Activated CD4-positive, alpha-beta T cell treated with anti-CD3 and anti-CD28 coated beads, Interleukin-2, amount 50 U/mL, for 48 hours (primary cell): Measurements from ENCODE around the gene KCNQ1.

Experiments used
- DNase-seq, 2 experiments: peaks; one replicate each; pipeline ENCODE4 v3.0.0-alpha.2; 2020

Gene KCNQ1

DNA sequence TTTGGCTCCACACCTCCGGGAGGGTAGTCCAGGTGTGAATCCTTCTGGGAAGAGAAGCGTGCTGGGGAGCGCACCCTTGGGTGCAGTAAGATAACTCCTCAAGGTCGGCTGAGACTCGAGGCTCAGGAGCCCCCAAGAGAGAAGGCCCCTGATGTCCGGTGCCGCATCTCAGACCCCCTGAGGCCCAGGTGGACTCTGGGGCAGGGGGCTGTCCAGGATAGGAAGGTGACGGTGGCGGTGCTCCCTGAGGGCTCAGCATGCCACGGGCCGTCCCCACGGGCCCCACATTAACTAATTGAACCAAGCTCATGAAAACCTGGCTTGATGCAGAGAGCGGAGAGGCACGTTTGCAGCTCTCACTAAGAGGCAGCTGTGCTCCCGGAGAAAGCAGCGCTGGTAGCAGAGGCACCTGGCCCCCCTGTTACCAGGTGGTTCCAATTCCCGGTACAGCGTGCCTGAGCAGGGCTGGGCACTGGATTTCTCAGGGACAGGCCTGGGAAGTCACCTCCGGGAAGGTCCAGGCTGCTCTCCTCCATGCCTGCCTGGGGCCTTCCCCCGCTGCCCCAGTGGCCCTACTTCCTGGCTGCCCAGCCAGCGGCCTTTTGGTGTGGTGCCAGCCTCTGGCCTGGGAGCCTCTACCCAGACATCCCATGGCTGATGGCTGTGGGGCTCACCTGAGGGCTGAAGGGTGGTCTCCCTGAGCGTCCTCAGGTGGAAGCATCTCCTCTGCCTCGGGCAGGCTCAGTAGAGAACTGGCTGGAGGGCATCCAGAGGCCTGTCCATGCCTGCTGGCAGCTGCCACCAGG is 1.1 kb downstream of the KCNQ1 start:
- peak in 1 of 2 experiments; percentile 10 for DNase-seq

- peak in 1 of 2 experiments; percentile 42 for DNase-seq
Measured at GRCh38 chr11:2446590-2447252, 1.9 kb downstream of the KCNQ1 start.

DNA sequence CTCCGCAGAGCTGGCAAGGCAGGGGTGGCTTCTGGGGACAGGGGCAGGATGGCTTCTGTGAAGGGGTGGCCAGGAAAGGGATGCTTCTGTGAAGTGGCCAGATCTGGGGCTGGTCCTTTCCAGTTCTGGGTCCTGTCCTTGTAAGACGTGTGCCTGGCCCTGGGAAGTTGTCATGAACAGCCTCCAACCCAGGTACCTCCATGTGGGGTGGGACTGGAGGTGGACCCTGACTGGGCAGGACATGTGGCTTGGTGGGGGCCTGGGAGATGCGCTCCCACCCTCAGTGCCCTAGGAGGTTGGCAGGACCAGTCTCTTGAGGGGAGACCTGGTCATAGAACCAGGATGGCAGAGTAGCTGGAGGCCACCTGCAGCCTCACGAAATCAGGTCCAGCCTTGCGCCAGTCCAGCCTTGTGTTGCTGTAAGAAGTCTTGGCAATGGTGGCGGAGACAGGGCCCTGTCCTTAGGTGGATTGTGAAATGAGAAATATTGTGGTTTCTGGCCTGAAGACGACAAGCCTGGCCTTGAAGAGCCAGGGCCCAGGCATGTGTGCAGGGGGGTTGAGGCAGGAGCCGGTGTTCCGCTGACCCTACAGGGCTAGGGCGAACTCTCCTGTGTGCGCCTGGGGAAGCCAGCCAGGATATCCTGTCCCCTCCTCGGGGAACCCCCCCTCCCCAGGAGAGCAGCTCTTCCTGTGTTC is 2.6 kb downstream of the KCNQ1 start:
- DNase-seq = peak in 1 of 2 experiments; percentile 20

- no peak for DNase-seq
Measured at GRCh38 chr11:2447951-2448650, 3.3 kb downstream of the KCNQ1 start.

- DNase-seq = no peak
Measured at GRCh38 chr11:2448661-2449547, 4.1 kb downstream of the KCNQ1 start.

DNA sequence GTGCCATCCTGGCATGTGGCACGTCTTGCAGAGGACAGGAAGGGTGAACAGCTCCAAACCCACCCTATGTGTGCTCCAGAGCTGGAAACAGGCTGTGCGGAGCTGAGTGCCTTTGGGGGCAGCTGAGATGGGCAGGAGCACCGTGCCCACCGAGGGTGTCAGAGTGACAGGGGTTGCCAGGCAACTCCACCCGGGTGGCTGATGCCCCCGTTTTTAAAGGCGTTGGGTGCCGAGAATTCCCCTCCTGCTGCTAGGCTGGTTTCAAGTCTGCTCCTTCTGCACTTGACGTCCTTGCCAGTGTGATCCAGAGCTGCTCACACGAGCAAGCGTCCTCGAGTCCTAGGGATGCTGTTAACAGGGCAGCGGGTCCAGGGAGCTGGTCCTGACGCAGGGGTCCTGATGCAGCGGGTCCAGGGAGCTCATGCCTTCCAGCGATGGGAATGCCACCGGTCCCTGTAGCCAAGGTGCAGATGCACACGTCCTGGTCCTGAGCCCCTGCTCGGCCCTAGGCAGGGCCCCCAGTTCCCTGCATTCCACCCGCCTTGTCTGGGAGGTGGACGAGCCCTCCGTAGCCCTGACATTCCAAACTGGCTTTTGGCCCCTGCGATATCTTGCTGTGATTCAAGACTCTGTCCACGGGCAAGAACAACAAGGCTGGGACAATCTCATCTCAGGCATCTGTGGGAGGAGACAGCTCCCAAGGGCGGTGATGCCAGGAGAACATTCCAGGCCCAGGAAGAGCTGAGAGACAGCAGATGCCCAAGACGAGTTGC is 4.9 kb downstream of the KCNQ1 start:
- DNase-seq = no peak

GRCh38 chr11:2450321-2451041 is 5.7 kb downstream of the KCNQ1 start:
- no peak for DNase-seq

GRCh38 chr11:2451336-2451735 is 6.5 kb downstream of the KCNQ1 start:
- DNase-seq = no peak

GRCh38 chr11:2451916-2452315 is 7.1 kb downstream of the KCNQ1 start:
- no peak for DNase-seq

GRCh38 chr11:2452321-2453012 is 7.7 kb downstream of the KCNQ1 start:
- no peak for DNase-seq

DNA sequence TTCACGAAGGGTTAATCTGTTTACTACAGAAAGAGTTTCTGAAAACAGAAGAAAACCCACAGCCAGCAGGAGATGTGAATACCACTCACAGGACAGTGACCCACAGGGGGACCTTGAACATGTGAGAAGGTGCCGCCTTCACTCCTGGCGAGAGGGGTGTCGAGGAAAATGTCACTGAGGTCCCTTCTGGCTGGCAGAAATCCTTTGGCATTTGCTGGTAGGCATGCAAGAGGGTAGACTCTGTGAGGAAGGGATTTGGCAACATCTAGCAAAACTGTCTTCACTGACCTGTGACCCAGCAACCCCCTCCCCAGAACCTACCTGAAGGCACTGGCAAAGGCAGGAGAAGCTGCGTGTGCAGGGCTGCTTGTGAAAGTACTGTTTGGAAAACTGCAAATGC is 8.6 kb downstream of the KCNQ1 start:
- DNase-seq = no peak

DNA sequence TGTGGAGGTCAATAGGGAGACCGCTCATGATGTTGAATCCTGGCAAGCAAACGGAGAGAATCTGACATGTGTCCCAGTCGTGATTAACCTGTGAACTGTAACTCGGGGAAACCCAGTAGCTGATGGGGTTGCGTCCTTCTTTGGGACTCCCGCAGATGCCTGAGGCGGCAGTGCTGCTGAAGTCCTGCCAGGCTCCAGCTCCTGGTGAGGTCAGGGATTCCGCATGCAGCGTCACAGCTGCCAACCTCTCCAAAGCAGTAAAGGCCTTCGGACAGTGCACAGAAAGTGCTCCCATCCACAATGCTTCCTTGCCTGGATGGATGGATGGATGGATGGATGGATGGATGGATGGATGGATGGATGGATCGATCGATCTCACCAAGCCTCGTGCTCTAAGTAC is 13.5 kb downstream of the KCNQ1 start:
- DNase-seq = no peak

- no peak for DNase-seq
Measured at GRCh38 chr11:2459016-2459725, 14.4 kb downstream of the KCNQ1 start.

GRCh38 chr11:2459796-2460531 is 15.2 kb downstream of the KCNQ1 start:
- DNase-seq = no peak

GRCh38 chr11:2460540-2461252 is 15.9 kb downstream of the KCNQ1 start:
- no peak for DNase-seq

DNA sequence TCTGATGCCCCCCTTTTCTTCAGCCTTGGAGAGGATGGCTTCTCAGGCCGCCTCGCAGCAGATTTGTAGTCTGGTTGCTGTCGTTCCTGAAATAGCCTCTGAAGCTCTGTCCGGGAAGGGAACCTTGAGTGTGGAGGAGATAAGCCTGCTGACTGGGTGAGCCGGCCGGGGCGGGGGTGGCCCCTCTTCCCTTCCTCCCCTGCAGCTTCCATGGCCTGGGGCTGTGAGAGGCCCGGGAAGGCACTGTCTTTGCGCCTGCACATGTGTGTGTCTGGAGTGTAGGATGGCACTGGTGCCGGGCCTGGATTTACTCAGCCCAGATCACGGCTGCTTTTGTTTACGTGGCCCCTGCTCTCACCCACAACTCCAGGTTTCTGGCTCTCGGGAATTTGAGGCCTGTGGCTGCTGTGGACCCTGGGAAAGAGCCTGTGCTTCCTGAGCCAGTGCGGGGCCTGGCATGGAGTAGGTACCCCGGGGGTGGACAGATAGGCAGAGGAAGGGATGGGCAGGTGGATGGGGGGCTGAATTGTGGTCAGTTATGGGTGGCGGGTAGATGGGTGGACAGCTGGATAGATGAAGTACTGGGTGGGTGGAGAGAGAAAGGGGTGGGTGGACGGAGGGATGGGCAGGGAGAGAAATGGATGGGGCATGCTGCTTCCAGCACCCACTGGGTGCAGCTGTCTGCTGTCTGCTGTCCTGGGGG is 16.6 kb downstream of the KCNQ1 start:
- no peak for DNase-seq

DNA sequence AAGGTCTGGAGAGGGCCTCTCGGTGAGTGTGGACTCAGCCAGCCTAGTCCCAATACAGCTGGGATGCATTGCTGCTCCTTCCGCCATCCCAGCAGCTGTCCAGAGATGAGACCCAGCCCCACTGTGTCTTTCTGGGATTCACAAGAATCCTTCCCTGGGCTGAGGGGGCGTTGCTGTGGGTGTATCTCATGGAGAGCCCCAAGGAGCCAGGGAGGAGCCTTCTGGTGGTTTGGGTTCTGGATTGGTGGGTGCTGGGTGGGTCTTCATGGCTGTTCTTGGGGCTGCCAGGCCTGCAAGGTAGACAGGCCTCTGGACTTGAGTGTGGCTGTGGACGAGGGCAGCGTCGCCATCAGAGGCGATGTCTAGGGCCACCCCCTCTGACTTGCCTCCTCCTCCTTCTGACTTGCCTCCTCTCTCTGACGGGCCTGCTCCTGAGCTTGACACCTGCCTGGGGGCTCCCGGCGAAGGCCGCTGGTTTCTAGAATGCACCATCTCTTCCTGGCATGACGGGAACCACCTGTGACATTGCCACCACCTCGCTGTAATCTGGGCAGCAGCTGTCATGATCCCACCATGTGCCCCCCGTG is 17.2 kb downstream of the KCNQ1 start:
- DNase-seq = no peak
